ENCODE data around the gene LSAMP.

LSAMP gene

DNA sequence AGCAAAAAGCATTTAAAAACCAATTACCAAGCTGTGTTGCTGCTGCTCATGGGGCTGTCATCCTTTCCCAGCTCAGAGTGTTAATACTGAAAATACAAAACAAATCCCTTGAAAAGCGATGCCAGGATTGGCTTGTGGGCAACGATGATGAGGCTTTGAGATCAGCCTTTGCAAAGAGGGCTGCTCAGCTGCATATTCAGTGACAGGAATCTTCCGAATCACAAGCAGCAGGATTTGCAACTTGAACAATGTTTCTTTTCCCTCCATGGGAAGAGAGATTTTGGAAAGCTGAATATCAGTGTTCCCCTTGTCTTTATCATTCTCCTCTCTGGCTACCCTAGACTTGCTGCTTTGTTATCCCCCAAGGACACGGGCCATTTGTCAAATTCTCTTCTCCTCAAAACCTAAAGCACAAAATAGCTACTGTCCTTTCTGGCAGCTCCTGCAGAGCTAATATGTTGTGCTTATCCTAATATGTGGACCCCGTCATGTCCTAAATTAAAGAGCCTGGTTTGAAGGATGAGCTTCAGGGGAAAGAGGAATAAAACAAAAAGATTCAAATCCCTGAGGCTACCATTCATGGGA is 446.2 kb downstream of the LSAMP start:
- TF ChIP-seq POLR2A (IDR thresholded peaks at IDR 0.05; ENCODE audit: low read depth, low read length) = no peak
- no peak for TF ChIP-seq TAF1 (IDR thresholded peaks at IDR 0.05; ENCODE audit: low read depth, low read length)
- no peak for TF ChIP-seq SPI1 (IDR thresholded peaks at IDR 0.05; ENCODE audit: low read depth, low read length)
- TF ChIP-seq POU2F2 (IDR thresholded peaks at IDR 0.05; ENCODE audit: low read depth, low read length) = no peak
- no peak for TF ChIP-seq POLR2AphosphoS5 (IDR thresholded peaks at IDR 0.05; ENCODE audit: low read depth, low read length)
- FAIRE-seq (no peak), DNase-seq (ENCODE audit: insufficient read length, low spot score) (no peak)

GRCh38 chr3:115996420-115997108 is 448.7 kb downstream of the LSAMP start:
- DNase-seq (ENCODE audit: insufficient read length, low spot score) (no peak), FAIRE-seq (peak; percentile 58)
- TF ChIP-seq POU2F2 (IDR thresholded peaks at IDR 0.05; ENCODE audit: low read depth, low read length) = no peak
- TF ChIP-seq SPI1 (IDR thresholded peaks at IDR 0.05; ENCODE audit: low read depth, low read length) = no peak
- TF ChIP-seq POLR2AphosphoS5 (IDR thresholded peaks at IDR 0.05; ENCODE audit: low read depth, low read length) = no peak
- no peak for TF ChIP-seq POLR2A (IDR thresholded peaks at IDR 0.05; ENCODE audit: low read depth, low read length)
- TF ChIP-seq PAX5 (IDR thresholded peaks at IDR 0.05; ENCODE audit: insufficient read depth, low read length, severe bottlenecking) = no peak
- TF ChIP-seq TAF1 (IDR thresholded peaks at IDR 0.05; ENCODE audit: low read depth, low read length) = no peak

DNA sequence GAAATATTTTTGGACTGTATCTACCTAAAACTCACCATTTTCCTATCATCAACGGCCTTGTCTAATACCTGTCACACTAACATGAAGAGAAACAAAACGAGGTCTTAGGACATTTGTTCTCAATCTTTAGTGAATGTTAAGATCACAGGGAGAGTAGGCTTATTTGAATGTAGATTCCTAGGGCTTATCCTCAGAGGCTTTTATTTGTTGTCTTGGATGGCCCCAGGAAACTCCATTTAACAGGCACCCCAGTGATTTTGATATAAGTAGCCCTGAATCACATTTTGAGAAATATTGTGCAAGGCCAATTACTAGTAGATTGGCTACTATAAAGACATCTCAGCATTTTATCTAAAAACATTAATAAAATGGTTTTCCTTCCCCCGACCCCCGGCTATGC is 454.6 kb downstream of the LSAMP start:
- TF ChIP-seq PAX5 (IDR thresholded peaks at IDR 0.05; ENCODE audit: insufficient read depth, low read length, severe bottlenecking) = no peak
- TF ChIP-seq POU2F2 (IDR thresholded peaks at IDR 0.05; ENCODE audit: low read depth, low read length) = no peak
- TF ChIP-seq POLR2A (IDR thresholded peaks at IDR 0.05; ENCODE audit: low read depth, low read length) = no peak
- no peak for TF ChIP-seq SPI1 (IDR thresholded peaks at IDR 0.05; ENCODE audit: low read depth, low read length)
- no peak for TF ChIP-seq TAF1 (IDR thresholded peaks at IDR 0.05; ENCODE audit: low read depth, low read length)
- no peak for TF ChIP-seq POLR2AphosphoS5 (IDR thresholded peaks at IDR 0.05; ENCODE audit: low read depth, low read length)
- FAIRE-seq = no peak

DNA sequence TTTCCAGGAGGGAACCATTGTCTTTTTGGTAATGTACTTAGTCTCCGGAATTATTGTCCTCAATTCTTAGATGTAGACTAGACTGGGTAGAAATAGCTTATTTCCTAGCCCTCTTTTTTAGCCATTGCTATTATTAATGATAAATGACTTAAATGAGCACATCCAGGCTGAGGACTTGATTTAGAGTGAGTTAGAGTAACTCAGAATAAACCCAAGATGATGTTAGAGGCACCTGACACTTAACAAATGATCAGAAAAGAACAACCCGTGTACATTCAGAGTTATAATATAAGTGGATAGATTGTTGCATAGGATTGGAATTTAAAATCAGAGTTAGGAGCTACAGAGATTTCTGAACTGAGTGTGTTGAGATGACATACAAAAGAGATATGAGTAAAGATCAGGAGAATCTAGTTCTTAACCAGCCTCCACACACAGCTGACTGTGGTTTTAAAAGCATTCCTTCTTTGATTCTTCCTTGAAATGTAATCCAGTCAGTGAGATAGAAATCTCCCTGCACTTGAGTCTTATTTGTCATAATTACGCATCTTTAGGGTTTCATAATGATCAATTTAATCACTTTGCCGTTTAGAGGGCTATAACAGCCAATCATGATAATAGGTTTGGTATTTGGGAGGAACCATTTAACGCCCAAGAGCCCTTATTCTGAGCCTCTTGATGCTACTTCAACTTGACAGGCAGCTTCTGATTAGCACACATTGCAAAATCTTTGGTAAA is 455.4 kb downstream of the LSAMP start:
- no peak for FAIRE-seq
- TF ChIP-seq PAX5 (IDR thresholded peaks at IDR 0.05; ENCODE audit: insufficient read depth, low read length, severe bottlenecking) (no peak), SPI1 (IDR thresholded peaks at IDR 0.05; ENCODE audit: low read depth, low read length) (no peak), POLR2A (IDR thresholded peaks at IDR 0.05; ENCODE audit: low read depth, low read length) (no peak), POLR2AphosphoS5 (IDR thresholded peaks at IDR 0.05; ENCODE audit: low read depth, low read length) (no peak), TAF1 (IDR thresholded peaks at IDR 0.05; ENCODE audit: low read depth, low read length) (no peak)
- DNase-seq (ENCODE audit: insufficient read length, low spot score) = no peak

More for the DNA sequence above, 454.6 kb downstream of the LSAMP start:
- DNase-seq (ENCODE audit: insufficient read length, low spot score) = no peak

DNA sequence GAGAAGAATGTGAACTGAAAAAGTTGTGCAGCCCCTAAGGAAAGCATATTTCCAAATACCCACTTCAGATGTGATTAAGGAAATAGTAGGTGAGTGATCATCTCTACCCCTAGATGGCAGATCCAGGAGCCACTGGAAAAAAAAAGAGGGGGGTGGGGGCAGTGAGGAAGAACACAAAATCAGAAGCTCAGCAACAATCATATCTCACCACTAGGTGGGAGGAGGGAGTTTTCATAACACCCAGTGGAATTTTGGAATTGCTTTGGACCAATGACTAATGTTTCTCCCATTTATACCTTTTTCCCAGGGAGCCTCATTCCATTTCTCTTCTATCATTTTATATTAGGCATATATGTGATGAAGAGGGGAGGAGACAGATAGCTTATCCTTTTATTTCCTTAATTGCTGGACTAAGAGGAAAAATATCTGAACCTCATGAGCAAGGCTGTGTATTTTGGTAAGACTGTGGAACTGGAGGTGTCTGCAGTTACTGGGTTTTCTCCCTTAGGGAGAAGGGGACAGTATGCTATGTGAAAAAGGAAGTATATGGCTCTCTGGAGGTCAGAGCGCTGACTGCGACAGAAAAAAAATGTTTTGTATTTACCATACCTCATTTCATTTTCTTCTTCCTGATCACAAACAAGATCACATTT is 458.6 kb downstream of the LSAMP start:
- DNase-seq (ENCODE audit: insufficient read length, low spot score) (no peak), FAIRE-seq (no peak)
- no peak for TF ChIP-seq POLR2A (IDR thresholded peaks at IDR 0.05; ENCODE audit: low read depth, low read length)
- TF ChIP-seq POLR2AphosphoS5 (IDR thresholded peaks at IDR 0.05; ENCODE audit: low read depth, low read length) = no peak
- no peak for TF ChIP-seq PAX5 (IDR thresholded peaks at IDR 0.05; ENCODE audit: insufficient read depth, low read length, severe bottlenecking)

DNA sequence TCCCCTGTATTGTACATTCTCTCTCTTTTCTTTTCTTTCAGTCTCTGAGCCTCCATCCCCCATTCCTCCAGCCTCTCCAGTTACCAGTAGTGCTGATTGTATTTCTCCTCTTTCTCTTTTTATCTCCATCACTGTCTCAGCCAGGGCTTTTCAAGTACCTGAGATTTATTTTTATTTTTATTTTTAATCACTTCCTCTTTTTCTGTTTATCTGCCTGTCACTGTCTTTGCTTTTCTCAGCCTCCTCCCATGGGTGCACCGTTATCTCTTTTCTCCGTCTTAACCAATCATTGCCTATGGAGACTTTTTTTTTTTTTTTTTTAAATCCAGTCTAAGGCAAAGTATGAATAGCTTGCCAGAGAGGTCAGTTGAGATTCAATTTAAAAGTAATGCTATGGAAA is 462.7 kb downstream of the LSAMP start:
- TF ChIP-seq POLR2A (IDR thresholded peaks at IDR 0.05; ENCODE audit: low read depth, low read length) (no peak), PAX5 (IDR thresholded peaks at IDR 0.05; ENCODE audit: insufficient read depth, low read length, severe bottlenecking) (no peak), POLR2AphosphoS5 (IDR thresholded peaks at IDR 0.05; ENCODE audit: low read depth, low read length) (no peak), TAF1 (IDR thresholded peaks at IDR 0.05; ENCODE audit: low read depth, low read length) (no peak), SPI1 (IDR thresholded peaks at IDR 0.05; ENCODE audit: low read depth, low read length) (peak; percentile 83), POU2F2 (IDR thresholded peaks at IDR 0.05; ENCODE audit: low read depth, low read length) (no peak)
- DNase-seq (ENCODE audit: insufficient read length, low spot score) = no peak
- FAIRE-seq = no peak

DNA sequence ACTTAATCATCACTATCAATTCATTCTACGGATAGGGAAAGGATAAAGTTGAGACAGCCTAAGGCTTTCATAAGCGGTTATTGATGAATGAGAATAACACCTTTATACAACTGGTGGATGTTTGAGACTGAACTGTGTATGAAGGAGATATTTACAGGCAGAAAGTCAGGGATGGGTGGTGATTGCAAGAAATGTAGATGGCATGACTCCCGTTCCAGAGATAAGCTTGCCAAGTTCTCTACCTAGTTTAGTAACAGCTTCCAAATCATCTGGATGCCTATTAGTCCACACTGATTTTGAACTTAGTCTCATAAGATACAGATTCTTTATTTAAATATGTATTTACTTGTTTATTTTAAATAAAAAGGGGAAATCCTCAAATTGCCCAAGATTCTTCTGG is 463.2 kb downstream of the LSAMP start:
- FAIRE-seq = no peak
- DNase-seq (ENCODE audit: insufficient read length, low spot score) = no peak
- TF ChIP-seq PAX5 (IDR thresholded peaks at IDR 0.05; ENCODE audit: insufficient read depth, low read length, severe bottlenecking) (no peak), TAF1 (IDR thresholded peaks at IDR 0.05; ENCODE audit: low read depth, low read length) (no peak), POU2F2 (IDR thresholded peaks at IDR 0.05; ENCODE audit: low read depth, low read length) (no peak)

DNA sequence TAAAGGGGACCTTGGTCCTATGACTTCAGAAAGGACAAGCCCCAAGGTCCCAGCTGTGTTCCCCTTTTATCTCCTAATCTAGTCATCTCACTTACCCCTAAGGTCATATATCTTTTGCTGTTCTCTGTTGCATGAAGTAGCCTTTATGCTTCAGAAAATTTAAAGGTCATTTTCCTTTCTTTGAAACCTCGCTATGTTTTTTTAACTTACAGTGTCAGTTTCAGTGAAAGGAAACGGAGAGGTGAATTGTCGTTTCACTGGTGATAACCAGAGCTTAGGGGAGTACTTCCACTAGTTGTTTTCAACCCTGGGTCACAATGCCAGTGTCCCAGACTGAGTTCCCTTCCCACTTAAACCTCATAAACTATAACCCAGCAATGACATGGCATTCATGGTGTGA is 464.6 kb downstream of the LSAMP start:
- TF ChIP-seq POLR2AphosphoS5 (IDR thresholded peaks at IDR 0.05; ENCODE audit: low read depth, low read length) (no peak), SPI1 (IDR thresholded peaks at IDR 0.05; ENCODE audit: low read depth, low read length) (no peak), POU2F2 (IDR thresholded peaks at IDR 0.05; ENCODE audit: low read depth, low read length) (no peak)
- no peak for DNase-seq (ENCODE audit: insufficient read length, low spot score)

DNA sequence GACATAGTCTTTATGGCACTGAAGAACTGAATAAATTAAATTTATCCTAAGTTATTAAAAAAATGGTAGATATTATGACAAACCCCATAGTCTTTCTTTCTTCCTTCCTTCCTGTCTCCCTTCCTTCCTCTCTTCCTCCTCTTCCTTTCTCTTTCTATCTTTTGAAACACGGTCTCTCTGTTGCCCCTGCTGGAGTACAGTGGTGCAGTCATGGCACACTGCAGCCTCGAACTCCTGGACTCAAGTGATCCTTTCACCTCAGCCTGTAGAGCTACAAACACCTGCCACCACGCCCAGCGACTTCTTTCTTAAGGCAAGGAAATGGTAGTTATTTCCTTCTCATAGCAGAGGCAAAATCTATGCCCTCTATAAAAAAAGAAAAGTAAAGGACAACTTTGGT is 467.4 kb downstream of the LSAMP start:
- DNase-seq (ENCODE audit: insufficient read length, low spot score) (no peak), FAIRE-seq (no peak)
- TF ChIP-seq POLR2AphosphoS5 (IDR thresholded peaks at IDR 0.05; ENCODE audit: low read depth, low read length) = no peak
- no peak for TF ChIP-seq SPI1 (IDR thresholded peaks at IDR 0.05; ENCODE audit: low read depth, low read length)
- no peak for TF ChIP-seq POU2F2 (IDR thresholded peaks at IDR 0.05; ENCODE audit: low read depth, low read length)
- TF ChIP-seq POLR2A (IDR thresholded peaks at IDR 0.05; ENCODE audit: low read depth, low read length) = no peak
- no peak for TF ChIP-seq PAX5 (IDR thresholded peaks at IDR 0.05; ENCODE audit: insufficient read depth, low read length, severe bottlenecking)
- TF ChIP-seq TAF1 (IDR thresholded peaks at IDR 0.05; ENCODE audit: low read depth, low read length) = no peak

More for the DNA sequence above, 464.6 kb downstream of the LSAMP start:
- no peak for FAIRE-seq

Data from GM12891 (cell line).